Osteoblast (primary cell): ENCODE data around the gene CGB1. TPM values are rescaled to one million over a fixed set of nuclear protein-coding genes. Genes with fewer than 3 reads are reported as not detected.
"Not testable (repeated sequence)": the region's sequence is repeated elsewhere in the genome, so short reads cannot be mapped to it uniquely, and the experiment has no call there.

Experiments
- DNase-seq: peaks from one replicate; pipeline ENCODE4 v3.0.0; 2011; ENCODE audit warnings: low spot score, mixed read lengths; ENCODE audit not compliant: insufficient read length; ENCODE audit errors: missing footprints
- H2AFZ ChIP-seq: 2 replicates; pipeline ENCODE4 v1.6.0; 2011; ENCODE audit warnings: mild to moderate bottlenecking, low read length
- H3K27ac ChIP-seq: 2 replicates; pipeline ENCODE4 v1.5.1; 2011; ENCODE audit warnings: mild to moderate bottlenecking, low read depth, low read length, moderate library complexity
- H3K27me3 ChIP-seq: 2 replicates; pipeline ENCODE4 v1.6.0; 2012; ENCODE audit warnings: mild to moderate bottlenecking, control low read depth, inconsistent platforms, low read length, moderate library complexity; ENCODE audit not compliant: insufficient read depth
- H3K36me3 ChIP-seq: 2 replicates; pipeline ENCODE4 v1.5.1; 2011; ENCODE audit warnings: mild to moderate bottlenecking, low read length, control low read depth, moderate library complexity; ENCODE audit not compliant: insufficient read depth
- H3K4me1 ChIP-seq: 2 replicates; pipeline ENCODE4 v1.5.1; 2011; ENCODE audit warnings: mild to moderate bottlenecking, low read length, control low read depth, moderate library complexity; ENCODE audit not compliant: insufficient read depth
- H3K4me2 ChIP-seq: 2 replicates; pipeline ENCODE4 v1.6.0; 2011; ENCODE audit warnings: mild to moderate bottlenecking, low read length; ENCODE audit not compliant: insufficient read depth
- H3K4me3 ChIP-seq: fragments of 200-600 bp; sonication (generic); 3 replicates; pipeline ENCODE4 v1.5.1; 2012; ENCODE audit warnings: mild to moderate bottlenecking, low read length, inconsistent platforms; ENCODE audit not compliant: insufficient read depth
- H3K79me2 ChIP-seq: 2 replicates; pipeline ENCODE4 v1.6.0; 2012; ENCODE audit warnings: mild to moderate bottlenecking, low read length, control low read depth, inconsistent platforms; ENCODE audit not compliant: insufficient read depth
- H3K9me3 ChIP-seq: 2 replicates; pipeline ENCODE4 v1.5.1; 2011; ENCODE audit warnings: low read depth, low read length, control low read depth
- H4K20me1 ChIP-seq: 2 replicates; pipeline ENCODE4 v1.6.0; 2012; ENCODE audit warnings: mild to moderate bottlenecking, low read length, control low read depth; ENCODE audit not compliant: insufficient read depth
- CTCF ChIP-seq: IDR thresholded peaks from 2 replicates; pipeline ENCODE4 v1.5.1; 2011; ENCODE audit warnings: mild to moderate bottlenecking, low read depth, low read length, moderate library complexity; ENCODE audit errors: extremely low read depth
- total RNA-seq: library from RNA; depleted of rRNA; stranded (reverse); fragments of >200 nt; gene quantifications from 2 replicates; pipeline ENCODE4 v1.2.3, GENCODE V29; 2012

The CGB1 gene
- total RNA-seq: 0.29 TPM in 1 of 2 replicates, not detected in the other

GRCh38 chr19:49036815-49037214, at the start of gene CGB1:
Gene CGB1, minus strand, starts transcription at chr19:49036895. Its CDS starts 184 bp downstream, at chr19:49036711.
- H3K79me2 ChIP-seq, H3K4me2 ChIP-seq, H3K4me1 ChIP-seq, H3K9me3 ChIP-seq, H3K27me3 ChIP-seq, H3K27ac ChIP-seq, H3K36me3 ChIP-seq, H2AFZ ChIP-seq, H4K20me1 ChIP-seq, H3K4me3 ChIP-seq: not testable (repeated sequence)
- TF ChIP-seq CTCF: peak; percentile 42
- DNase-seq: peak; percentile 31

- no peaks in the 10 kb centered on the region for H3K9me3 ChIP-seq
- H4K20me1 ChIP-seq: peaks cover 47% of the 10 kb centered on the region
- H3K79me2 ChIP-seq: peaks cover 58% of the 10 kb centered on the region
- H3K4me2 ChIP-seq: peak overlapping the region; percentile 100
- H2AFZ ChIP-seq: no peak overlapping the region
- H3K27ac ChIP-seq: peak overlapping the region; percentile 89
- peaks cover 22% of the 10 kb centered on the region for H3K4me1 ChIP-seq
- peak overlapping the region; percentile 94 for H3K4me3 ChIP-seq
- no peak for TF ChIP-seq CTCF
- H3K36me3 ChIP-seq: peaks cover 35% of the 10 kb centered on the region
- H3K27me3 ChIP-seq: no peaks in the 10 kb centered on the region
- DNase-seq: peak; percentile 22
Observed at GRCh38 chr19:49086296-49086695, 49.6 kb upstream of the CGB1 start.

- Histone ChIP-seq H3K36me3 (peaks cover 31% of the 10 kb centered on the region), H3K79me2 (peaks cover 54% of the 10 kb centered on the region), H3K9me3 (no peaks in the 10 kb centered on the region), H4K20me1 (peaks cover 45% of the 10 kb centered on the region), H3K27me3 (no peaks in the 10 kb centered on the region), H3K4me2 (peak overlapping the region; percentile 100), H3K4me3 (peak overlapping the region; percentile 94), H3K27ac (peak overlapping the region; percentile 89), H3K4me1 (peaks cover 22% of the 10 kb centered on the region), H2AFZ (peak overlapping the region; percentile 93)
- peak; percentile 52 for DNase-seq
- TF ChIP-seq CTCF: no peak
Observed at GRCh38 chr19:49085868-49086232, 49.2 kb upstream of the CGB1 start.

- Histone ChIP-seq H3K4me2 (peak within 1 kb of the TSS; percentile 100), H3K4me1 (peaks cover 22% of the 10 kb centered on the region), H3K27ac (peak within 1 kb of the TSS; percentile 89), H3K27me3 (no peaks in the 10 kb centered on the region), H3K9me3 (no peaks in the 10 kb centered on the region), H4K20me1 (peaks cover 43% of the 10 kb centered on the region), H3K79me2 (peaks cover 48% of the 10 kb centered on the region), H3K4me3 (peak within 1 kb of the TSS; percentile 94), H3K36me3 (peaks cover 25% of the 10 kb centered on the region), H2AFZ (peak within 1 kb of the TSS; percentile 99)
- TF ChIP-seq CTCF: no peak
- peak; percentile 100 for DNase-seq
Observed at GRCh38 chr19:49085020-49085867, 48.5 kb upstream of the CGB1 start, which contains the start of gene SNRNP70. Gene SNRNP70, plus strand, starts transcription at chr19:49085451. Its CDS starts 964 bp downstream, at chr19:49086415.
